GM12865 (cell line): ENCODE measurements around the gene CCDC171.

ENCODE experiments used
- DNase-seq: peaks from one replicate; pipeline ENCODE4 v3.0.0; 2010; ENCODE audit warnings: low read depth
- H3K4me3 ChIP-seq: 2 replicates; pipeline ENCODE4 v1.5.1; 2011; ENCODE audit warnings: mild to moderate bottlenecking, low read depth, low read length, control low read depth
- CTCF ChIP-seq: IDR thresholded peaks from 2 replicates; pipeline ENCODE4 v1.5.1; 2011; ENCODE audit warnings: low read length, control low read depth, low read depth, inconsistent platforms; ENCODE audit not compliant: insufficient read depth; ENCODE audit errors: missing control alignments

CCDC171 gene

GRCh38 chr9:15755660-15756059, 202.8 kb downstream of the CCDC171 start:
- no peak for DNase-seq
- H3K4me3 ChIP-seq = no peak overlapping the region
- no peak for TF ChIP-seq CTCF

GRCh38 chr9:15761551-15761950, 208.7 kb downstream of the CCDC171 start:
- no peak for TF ChIP-seq CTCF
- DNase-seq = no peak
- no peak overlapping the region for H3K4me3 ChIP-seq

- TF ChIP-seq CTCF = no peak
- no peak overlapping the region for H3K4me3 ChIP-seq
- no peak for DNase-seq
Observed at GRCh38 chr9:15763371-15763770, 210.5 kb downstream of the CCDC171 start.

- DNase-seq = no peak
- no peak overlapping the region for H3K4me3 ChIP-seq
- TF ChIP-seq CTCF = no peak
Observed at GRCh38 chr9:15764131-15764530, 211.3 kb downstream of the CCDC171 start.

- no peak for DNase-seq
- no peak for TF ChIP-seq CTCF
- no peak overlapping the region for H3K4me3 ChIP-seq
Observed at GRCh38 chr9:15769547-15769946, 216.7 kb downstream of the CCDC171 start.

GRCh38 chr9:15778861-15779260, 226.0 kb downstream of the CCDC171 start:
- no peak overlapping the region for H3K4me3 ChIP-seq
- DNase-seq = no peak
- TF ChIP-seq CTCF = no peak

- TF ChIP-seq CTCF = no peak
- no peak overlapping the region for H3K4me3 ChIP-seq
- no peak for DNase-seq
Observed at GRCh38 chr9:15782106-15782505, 229.3 kb downstream of the CCDC171 start.
